ENCODE results near the gene ZFP91.
A peak's percentile ranks its signal among the peaks of the same experiment; 100 is the strongest.

ZFP91 gene

GRCh38 chr11:58636587-58636986 lies 57.7 kb downstream of the ZFP91 start:
- no peak for DNase-seq

GRCh38 chr11:58637371-58637770 lies 58.5 kb downstream of the ZFP91 start:
- peak; percentile 65 for DNase-seq

DNA sequence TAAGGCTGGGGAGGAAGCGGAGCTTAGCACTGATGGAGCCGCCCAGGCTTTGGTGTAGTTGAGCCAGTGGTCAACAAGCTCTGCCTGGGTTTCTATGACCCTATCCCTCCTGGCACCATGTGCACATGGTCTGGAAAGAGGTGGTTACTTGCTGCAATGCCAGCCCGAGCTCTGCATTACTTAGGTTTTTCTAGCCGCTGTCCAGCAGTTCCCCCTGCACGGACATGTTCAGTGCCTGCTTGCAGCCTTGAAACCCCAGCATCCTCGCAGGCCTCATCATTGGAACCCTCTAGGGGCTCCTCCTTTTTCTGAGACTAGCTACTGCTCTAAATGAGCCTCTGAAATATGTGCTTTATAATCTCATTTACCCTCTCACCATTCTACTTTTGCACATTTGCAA lies 60.2 kb downstream of the ZFP91 start:
- no peak for DNase-seq

GRCh38 chr11:58639669-58640068 lies 60.8 kb downstream of the ZFP91 start:
- DNase-seq, result peak; percentile 22

- DNase-seq, result no peak
Measured at GRCh38 chr11:58640386-58641023, 61.6 kb downstream of the ZFP91 start.

DNA sequence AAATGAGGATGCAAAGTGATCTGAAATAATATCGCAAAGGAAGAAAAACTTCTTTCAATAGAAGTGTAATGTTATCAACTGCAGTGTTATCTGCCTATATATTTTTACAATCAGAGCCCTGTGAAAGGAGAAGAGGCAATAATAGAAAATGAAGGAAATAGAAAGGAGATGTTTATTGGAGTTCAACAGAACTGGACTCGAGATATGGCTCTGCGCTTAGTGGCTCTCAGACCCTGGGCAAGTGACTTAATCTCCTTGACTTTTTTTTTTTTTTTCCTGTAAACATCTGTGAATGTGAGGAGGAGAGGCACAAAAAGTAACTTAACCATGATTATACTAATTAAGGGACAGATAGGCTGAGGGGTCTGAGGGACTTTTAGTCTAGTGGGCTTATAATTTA lies 62.5 kb downstream of the ZFP91 start:
- no peak for DNase-seq

DNA sequence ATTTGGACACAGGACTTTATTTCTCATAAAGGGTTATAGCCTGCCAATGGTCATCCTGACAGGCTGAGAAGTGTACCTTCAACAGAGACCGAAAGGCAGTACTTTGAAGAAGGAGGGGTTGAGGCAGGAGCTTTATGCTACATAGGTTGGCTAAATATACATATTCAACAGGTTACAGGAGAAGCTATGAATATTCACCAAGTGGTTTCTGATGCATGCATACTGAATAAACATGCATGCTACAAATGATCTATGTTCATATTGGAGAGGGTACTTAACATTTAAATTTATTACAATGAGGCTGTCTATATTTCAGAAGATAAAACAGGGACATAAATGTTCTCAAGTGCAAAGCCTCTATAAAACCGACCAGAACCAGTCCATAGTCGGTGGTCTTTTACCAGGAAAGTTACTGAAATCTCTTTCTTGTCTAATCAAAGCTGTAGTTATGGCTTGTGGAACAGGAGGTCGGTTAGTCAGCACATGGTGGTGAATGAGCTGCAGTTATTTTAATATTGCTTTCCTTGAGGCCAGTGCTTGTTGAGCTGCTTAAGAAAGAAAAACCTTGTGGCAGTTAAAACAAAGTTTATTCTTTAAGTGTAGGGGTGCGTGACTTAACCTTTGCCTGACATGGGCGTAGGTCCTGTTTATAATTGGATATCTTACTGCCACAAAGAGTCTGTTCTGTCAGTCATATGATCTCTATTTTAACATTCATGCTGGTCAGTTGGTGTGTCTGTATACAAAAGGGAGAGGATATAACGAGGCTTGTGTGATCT lies 63.1 kb downstream of the ZFP91 start:
- no peak for DNase-seq

DNA sequence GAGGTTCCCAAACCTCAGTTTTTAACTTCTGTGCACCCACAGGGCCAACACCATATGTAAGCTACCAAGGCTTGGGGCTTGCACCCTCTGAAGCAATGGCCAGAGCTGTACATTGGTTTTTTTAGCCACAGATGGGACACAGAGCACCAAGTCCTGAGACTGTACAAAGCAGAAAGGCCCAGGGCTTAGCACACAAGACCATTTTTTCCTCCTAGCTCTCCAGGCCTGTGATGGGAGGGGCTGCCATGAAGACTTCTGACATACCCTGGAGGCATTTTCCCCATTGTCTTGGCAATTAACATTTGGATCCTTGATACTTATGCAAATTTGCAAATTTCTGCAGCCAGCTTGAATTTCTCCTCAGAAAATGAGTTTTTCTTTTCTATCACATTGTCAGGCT lies 67.0 kb downstream of the ZFP91 start:
- no peak for DNase-seq

DNA sequence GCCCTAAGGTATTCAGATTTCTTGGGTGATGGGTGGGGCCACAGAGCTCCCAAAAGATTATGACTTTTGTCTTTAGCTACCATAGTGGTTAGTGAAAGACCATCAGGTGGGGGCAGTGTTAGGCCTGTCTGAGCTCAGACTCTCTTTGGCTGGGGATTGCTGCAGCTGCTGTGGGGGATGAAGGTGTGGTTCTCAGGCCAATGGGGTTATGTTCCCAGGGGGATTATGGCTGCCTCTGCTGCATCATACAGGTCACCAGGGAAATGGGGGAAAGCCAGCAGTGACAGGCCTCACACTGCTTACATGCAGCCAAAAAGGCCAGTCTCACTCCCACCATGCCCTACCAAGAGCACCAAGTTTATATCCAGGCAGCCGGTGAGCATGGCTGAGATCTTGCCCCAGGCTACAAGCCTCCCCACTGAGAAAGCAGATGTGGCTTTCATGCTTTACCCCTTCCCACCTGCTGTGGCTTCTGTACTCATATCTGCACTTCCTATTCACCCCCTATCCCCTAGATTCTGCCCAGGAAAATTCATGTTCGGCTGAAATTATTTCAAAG lies 68.4 kb downstream of the ZFP91 start:
- DNase-seq, result no peak

- DNase-seq, result no peak
Measured at GRCh38 chr11:58647866-58648265, 69.0 kb downstream of the ZFP91 start.

DNA sequence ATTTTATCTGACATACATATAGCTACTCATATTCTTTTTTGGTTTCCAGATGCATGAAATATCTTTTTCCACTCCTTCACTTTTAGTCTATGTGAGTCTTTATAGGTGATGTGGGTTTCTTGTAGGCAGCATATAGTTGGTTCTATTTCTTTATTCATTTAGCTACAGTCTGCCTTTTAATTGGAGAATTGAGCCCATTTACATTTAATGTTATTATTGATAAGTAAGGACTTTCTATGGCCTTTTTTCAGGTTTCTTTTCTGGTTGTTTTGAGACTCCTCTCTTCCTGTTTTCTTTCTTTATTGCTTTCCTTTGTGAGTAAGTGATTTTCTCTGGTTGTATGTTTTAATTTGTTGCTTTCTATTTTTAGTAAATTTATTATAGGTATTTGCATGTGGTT lies 70.8 kb downstream of the ZFP91 start:
- no peak for DNase-seq

DNA sequence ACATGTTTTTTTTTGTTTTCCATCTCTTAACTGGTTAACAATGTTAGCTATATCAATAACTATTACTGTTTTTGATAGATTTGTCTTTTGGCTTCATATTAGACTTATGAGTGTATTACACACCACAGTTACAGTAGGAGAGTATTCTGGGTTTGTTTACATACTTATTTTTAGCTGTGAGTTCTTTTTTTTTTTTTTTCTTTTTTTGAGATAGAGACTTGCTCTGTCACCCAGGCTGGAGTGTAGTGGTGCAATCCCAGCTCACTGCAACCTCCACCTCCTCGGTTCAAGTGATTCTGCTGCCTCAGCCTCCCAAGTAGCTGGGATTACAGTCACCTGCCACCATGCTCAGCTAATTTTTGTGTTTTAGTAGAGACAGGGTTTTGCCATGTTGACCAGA lies 71.6 kb downstream of the ZFP91 start:
- no peak for DNase-seq

- no peak for DNase-seq
Measured at GRCh38 chr11:58652726-58653280, 73.9 kb downstream of the ZFP91 start.

DNA sequence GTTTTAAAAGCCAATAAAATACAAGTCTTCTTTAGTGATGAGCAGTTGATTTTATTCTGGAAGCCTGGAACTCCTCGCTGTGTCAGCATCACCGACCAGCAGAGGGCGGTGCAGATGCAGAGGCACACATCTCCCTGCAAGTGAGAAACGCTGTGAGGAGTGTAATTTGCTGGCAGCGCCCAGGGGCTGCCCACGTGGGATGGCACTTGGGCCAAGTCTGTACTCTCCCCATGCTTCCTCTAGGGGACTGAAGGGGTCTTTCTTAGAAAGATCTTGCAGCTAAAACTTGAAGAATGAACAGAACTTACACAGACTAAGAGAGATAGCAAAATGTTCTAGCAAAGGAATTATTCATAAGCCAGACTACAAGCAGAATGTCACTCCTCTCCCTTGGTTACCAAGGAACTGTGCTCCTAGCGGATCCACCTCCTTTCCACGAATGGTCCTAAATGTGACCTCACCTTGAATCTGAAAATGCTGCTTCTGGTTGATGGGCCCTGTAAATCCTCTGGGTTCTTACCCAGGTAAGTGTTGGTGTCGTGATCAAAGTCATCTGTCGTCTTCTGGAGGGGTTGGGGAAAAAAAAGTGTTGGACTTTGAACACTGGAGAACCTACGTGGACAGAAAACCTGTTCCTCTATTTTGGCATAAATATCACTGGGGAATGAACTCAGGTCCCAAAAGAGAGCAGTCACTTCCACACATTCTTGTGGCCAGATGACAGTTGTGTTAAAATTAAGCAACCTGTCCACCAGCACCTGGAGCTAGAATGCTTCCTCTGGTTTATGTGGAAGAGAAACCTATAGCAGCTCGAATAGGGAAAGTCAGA lies 75.4 kb downstream of the ZFP91 start:
- peak; percentile 52 for DNase-seq

DNA sequence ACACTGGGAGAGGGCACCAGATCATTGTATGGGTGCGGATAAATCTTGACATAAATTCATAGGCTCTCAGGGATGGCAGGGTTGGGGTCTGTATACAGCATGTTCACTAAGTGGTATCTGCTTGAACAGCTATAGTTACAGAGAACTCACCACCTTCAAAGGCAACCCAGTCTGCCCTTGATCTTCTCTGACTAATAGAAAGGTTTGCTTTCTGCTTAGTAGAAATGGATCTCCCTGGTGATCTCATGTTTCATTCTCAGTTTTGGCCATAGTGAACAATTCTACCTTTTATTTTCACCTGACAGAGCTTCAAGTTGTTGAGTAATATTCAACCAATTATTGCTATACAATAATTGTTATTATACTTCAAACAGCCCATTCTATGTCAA lies 76.0 kb downstream of the ZFP91 start:
- no peak for DNase-seq

GRCh38 chr11:58656348-58656747 lies 77.5 kb downstream of the ZFP91 start:
- DNase-seq, result no peak

GRCh38 chr11:58658623-58659022 lies 79.8 kb downstream of the ZFP91 start:
- no peak for DNase-seq

DNA sequence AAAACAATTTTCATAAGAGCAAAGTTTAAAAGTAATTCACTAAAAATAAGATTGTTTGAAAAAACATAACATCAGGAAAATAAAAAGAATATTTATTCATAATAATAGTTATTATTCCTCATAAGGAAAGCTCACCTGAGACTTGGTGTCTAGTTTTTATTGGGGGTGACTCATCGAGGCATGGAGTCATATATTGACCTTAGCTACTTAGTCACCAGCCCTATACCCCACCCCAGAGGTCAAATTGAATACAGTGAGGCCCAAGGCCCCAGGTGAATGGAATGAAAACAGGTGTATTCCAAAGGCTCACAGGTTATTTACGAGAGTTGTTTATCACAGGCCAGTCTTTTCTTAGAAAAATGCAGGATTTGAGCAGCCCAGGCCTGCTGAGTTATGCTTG lies 80.5 kb downstream of the ZFP91 start:
- DNase-seq, result no peak

GRCh38 chr11:58659910-58660570 lies 81.2 kb downstream of the ZFP91 start:
- DNase-seq, result no peak
